ENCODE data around the gene CLEC19A. TPM values are rescaled to one million over a fixed set of nuclear protein-coding genes. Genes with fewer than 3 reads are reported as not detected.

CLEC19A gene
- total RNA-seq, 8 experiments from 2014 or later: 0.11 to 2.9 (median 0.41) TPM; not detected in 2

DNA sequence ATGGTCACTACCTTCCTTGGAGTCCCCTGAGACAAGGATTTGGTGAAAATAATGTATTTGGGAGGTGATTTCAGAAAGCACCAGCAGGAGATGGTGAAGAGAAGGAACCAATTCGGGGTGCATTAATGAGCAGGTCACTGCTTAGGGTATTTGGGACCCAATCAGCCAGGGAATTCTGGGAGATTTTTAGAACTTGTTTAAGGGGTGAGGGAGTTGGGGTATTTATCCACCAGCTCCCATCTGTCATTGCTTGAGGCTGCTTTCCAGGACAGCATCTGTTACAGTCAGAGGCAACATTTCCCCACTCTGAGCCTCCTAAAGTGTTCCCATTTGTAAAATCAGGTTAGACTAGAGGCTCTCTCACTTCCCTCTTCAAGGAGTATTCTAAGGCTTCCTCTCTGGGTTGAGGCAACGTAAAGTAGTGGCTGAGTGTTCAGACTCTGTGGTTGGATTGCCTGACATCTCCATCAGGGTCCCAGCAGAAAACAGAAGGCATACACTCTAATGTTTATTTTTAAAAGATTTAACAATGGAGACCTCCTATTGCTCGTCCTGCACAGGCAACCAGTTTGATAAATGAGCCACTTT lies 60.9 kb downstream of the CLEC19A start:
- Histone ChIP-seq H3K4me3 (no peak overlapping the region), H3K27ac (no peak overlapping the region), H3K4me1 (replicated peaks in 1 of 2) (peaks cover 6 to 8% of the 10 kb centered on the region in 2 donors)
- 0 to 70% (median 0%) methylated on average over 1 to 3 of the region's 3 CpGs; no CpG with 5 or more reads in 1 of the 10 experiments for WGBS, 10 experiments
- no peak for ATAC-seq (replicated peaks in 6 of 8)
- in situ Hi-C loops (cut with MboI; ENCODE audit: low pct_unique_long_range_greater_than_20kb in 2 of 9, low sequenced_read_pairs in 9 of 9, unreplicated experiment in 9 of 9): no loop called here

DNA sequence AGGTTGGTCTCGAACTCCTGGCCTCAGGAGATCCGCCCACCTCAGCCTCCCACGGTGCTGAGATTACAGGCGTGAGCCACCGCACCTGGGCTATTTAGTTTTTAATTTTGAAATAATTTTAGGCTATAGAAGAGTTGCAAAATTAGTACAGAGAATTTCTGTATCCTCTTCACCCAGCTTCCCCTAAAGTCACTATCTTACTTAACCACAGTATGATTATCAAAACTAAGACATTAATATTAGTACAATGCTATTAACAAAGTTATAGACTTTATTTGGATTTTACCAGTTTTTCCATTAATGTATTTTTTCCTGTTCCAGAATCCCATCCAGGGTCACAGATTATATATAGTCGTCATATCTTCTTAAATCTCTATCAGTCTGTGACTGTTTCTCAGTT lies 62.6 kb downstream of the CLEC19A start:
- Histone ChIP-seq H3K4me1 (replicated peaks in 1 of 2) (peaks cover 6 to 8% of the 10 kb centered on the region in 2 donors), H3K27ac (no peak overlapping the region), H3K4me3 (no peak overlapping the region)
- in situ Hi-C loops (cut with MboI; ENCODE audit: low pct_unique_long_range_greater_than_20kb in 2 of 9, low sequenced_read_pairs in 9 of 9, unreplicated experiment in 9 of 9): no loop called here
- no peak for ATAC-seq (replicated peaks in 6 of 8)
- WGBS, 10 experiments: 0 to 100% (median 44%) methylated on average over 1 to 6 of the region's 6 CpGs; no CpG with 5 or more reads in 2 of the 10 experiments

DNA sequence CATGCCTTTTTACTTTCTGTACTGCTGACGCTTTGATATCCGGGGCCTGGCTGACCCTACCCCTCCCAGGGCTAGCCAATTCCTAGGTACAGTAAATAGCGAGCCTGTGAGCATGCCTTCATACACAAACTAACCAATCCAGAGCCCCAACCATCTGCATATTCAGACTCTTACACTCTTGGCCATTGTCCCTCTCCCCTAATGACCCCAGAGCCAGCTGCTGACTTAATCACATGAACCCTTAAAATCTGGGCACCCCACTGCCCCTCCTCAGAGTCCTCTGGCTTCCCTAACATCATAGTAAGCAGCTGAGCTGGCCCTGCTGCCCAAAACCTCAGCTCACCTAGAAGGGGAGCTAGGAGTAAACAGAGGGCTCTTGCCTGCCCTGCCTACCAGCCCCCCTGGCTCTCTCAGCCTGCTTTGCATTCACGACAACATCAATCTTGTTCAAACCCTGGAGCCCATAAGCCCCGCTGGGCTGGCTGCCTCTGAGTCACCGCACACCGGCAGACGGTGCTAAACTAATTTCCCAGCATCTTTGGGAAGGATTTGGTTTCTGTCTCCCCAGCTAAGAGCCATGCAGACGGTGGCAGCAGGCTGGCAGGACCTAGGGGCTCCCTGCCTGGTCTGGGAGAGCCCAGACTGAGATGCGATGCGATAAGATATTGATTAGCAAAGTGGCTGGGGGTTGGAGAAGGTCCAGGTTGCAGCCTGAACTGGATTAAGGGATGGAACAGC lies 63.2 kb downstream of the CLEC19A start:
- Histone ChIP-seq H3K4me3 (no peak overlapping the region), H3K27ac (peak overlapping the region; percentile 26 to 61), H3K4me1 (replicated peaks in 1 of 2) (peaks cover 6 to 8% of the 10 kb centered on the region in 2 donors)
- ATAC-seq (replicated peaks in 6 of 8): peak in 7 of 8 experiments; percentile 66 to 100 (median 99)
- 7 to 86% (median 21%) methylated on average over 1 to 6 of the region's 11 CpGs; no CpG with 5 or more reads in 1 of the 10 experiments for WGBS, 10 experiments
- in situ Hi-C loops (cut with MboI; ENCODE audit: low pct_unique_long_range_greater_than_20kb in 2 of 9, low sequenced_read_pairs in 9 of 9, unreplicated experiment in 9 of 9): no loop called here

DNA sequence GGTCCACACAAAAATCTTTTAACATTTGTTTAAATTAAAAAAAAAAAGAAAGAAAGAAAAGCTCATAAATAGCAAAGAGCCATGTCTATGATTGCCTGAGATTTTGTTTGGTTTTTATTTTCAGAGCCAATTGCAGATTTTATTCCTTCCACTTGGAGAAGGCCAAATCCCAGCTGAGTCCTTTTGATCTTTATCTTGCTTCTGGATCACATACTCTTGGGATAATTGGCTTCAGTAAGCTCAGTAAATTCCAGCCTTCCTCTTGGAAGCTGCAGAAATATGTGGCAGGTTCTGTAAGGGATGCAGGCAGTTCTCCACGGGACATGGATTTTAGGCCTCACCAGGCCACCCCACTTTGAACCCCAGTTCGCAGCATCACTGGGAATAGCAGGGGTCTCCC lies 68.8 kb downstream of the CLEC19A start:
- no peak overlapping the region for H3K27ac ChIP-seq
- in situ Hi-C loops (cut with MboI; ENCODE audit: low pct_unique_long_range_greater_than_20kb in 2 of 9, low sequenced_read_pairs in 9 of 9, unreplicated experiment in 9 of 9): loop anchor here in 3 of 9 experiments (25.0 kb wide), 2 partner anchors 142 to 267 kb away; no protein-coding TSS in a partner anchor
- no peak overlapping the region for H3K4me3 ChIP-seq
- no peaks in the 10 kb centered on the region for H3K4me1 ChIP-seq (replicated peaks in 1 of 2)
- ATAC-seq (replicated peaks in 6 of 8): no peak
- WGBS, 10 experiments: 20 to 100% (median 83%) methylated on average over 1 to 2 of the region's 2 CpGs; no CpG with 5 or more reads in 3 of the 10 experiments

DNA sequence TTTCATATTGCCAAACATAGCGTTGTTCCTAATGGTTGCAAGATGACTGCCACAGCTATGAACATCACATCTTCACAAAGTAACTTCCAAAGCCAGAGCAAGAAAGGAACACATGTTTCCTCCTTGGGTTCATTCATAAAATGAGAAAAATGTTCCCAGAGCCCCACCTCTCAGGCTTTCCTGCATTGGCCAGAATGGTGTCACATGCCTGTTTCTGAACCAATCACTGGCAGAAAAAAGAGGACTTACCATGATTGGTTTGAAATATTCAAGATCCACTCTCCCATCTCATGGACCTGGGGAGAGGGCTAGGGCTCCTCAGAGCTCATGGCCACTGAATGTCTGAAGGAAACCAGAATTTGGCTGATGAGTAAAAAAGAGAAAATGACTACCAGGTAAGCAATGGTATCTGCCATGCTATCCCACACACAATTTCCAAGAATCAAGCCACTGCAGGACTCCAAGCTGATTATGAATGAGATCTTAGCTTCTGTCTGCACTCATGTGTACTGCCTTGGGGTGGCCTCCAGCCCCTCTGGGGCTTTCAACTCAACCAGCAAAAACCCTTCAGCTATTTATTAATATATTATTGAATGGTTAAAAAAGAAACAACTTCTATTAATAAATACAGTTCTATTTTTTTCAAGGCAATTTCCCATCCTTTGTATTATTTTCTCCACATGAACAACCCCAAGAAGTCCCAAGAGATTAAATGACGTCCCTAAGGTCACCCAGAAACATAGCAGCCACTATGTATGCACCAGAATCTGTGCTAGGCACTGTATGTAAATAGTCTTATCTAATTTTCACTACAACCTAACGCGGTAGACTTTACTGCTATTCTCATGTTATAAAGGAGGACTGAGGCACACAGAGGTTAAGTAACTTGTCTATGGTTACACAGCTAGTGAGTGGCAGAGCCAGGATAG lies 70.8 kb downstream of the CLEC19A start:
- 0 to 100% (median 92%) methylated on average over 1 to 4 of the region's 4 CpGs for WGBS, 10 experiments
- ATAC-seq (replicated peaks in 6 of 8): no peak
- Histone ChIP-seq H3K27ac (no peak overlapping the region), H3K4me3 (no peak overlapping the region), H3K4me1 (replicated peaks in 1 of 2) (no peaks in the 10 kb centered on the region)
- in situ Hi-C loops (cut with MboI; ENCODE audit: low pct_unique_long_range_greater_than_20kb in 2 of 9, low sequenced_read_pairs in 9 of 9, unreplicated experiment in 9 of 9): loop anchor here in 3 of 9 experiments (25.0 kb wide), 2 partner anchors 144 to 269 kb away; no protein-coding TSS in a partner anchor

DNA sequence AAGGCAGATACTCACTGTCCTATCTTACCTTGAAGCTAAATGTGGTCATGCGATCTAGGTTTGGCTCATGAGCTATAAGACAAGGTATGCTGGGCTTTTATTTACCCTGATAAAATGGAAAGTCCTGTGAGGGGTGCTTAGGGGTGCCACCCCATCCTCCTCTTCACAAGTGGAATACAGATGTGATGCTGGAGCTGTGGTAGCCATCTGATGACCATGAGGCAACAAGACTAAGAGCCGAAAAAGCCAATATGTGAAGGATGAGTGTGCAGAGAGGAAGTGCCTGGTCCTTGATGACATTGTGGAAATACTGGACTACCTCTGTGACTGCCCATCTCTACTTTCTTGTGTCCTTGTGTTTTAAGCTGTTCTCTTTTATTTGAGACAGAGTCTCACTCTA lies 74.0 kb downstream of the CLEC19A start:
- Histone ChIP-seq H3K4me3 (no peak overlapping the region), H3K4me1 (replicated peaks in 1 of 2) (no peaks in the 10 kb centered on the region), H3K27ac (no peak overlapping the region)
- in situ Hi-C loops (cut with MboI; ENCODE audit: low pct_unique_long_range_greater_than_20kb in 2 of 9, low sequenced_read_pairs in 9 of 9, unreplicated experiment in 9 of 9): loop anchor here in 3 of 9 experiments (25.0 kb wide), 2 partner anchors 147 to 272 kb away; no protein-coding TSS in a partner anchor
- 34 to 100% (median 100%) methylated on average over 1 to 2 of the region's 2 CpGs; no CpG with 5 or more reads in 1 of the 10 experiments for WGBS, 10 experiments
- no peak for ATAC-seq (replicated peaks in 6 of 8)

Other genes starting within 250 kb of the CLEC19A start
- gene COQ7, start 218.1 kb upstream of the CLEC19A start, total RNA-seq: 10 to 100 TPM; 10.1 to 33.4 (median 20.3) TPM
- gene ITPRIPL2, start 171.8 kb upstream of the CLEC19A start, total RNA-seq: 10 to 100 TPM in 4 of 8 experiments, 1 to 10 TPM in 4; 1.3 to 29.3 (median 7.8) TPM
- 10 to 100 TPM in 1 of 8 experiments, 1 to 10 TPM in 6, under 1 TPM in 1; 0.85 to 37.4 (median 3.6) TPM for gene SYT17, start 117.5 kb upstream of the CLEC19A start, total RNA-seq
- gene TMC5, start 132.2 kb downstream of the CLEC19A start, total RNA-seq: 1 to 10 TPM in 1 of 8 experiments, under 1 TPM in 7; 0.05 to 5.8 (median 0.17) TPM
- gene GDE1, start 236.4 kb downstream of the CLEC19A start, total RNA-seq: 100 to 1,000 TPM in 2 of 8 experiments, 10 to 100 TPM in 6; 30.2 to 130 (median 48.5) TPM
- 10 to 100 TPM; 12.8 to 33.7 (median 24.5) TPM for gene CCP110, start 238.2 kb downstream of the CLEC19A start, total RNA-seq

Data from motor neuron (in vitro differentiated cells).